Thymus (tissue), 11 donors: ENCODE results near the gene ANKRD28. TPM values are rescaled to one million over a fixed set of nuclear protein-coding genes. Genes with fewer than 3 reads are reported as not detected.

Source experiments
- DNase-seq, 9 donors: peaks; one replicate each; pipeline ENCODE4 v3.0.0-alpha.2; 2013; ENCODE audit warnings: low spot score in 9 of 9, low read depth in 6 of 9, missing footprints in 1 of 9
- H3K27ac ChIP-seq, 2 donors: one replicate each; pipeline ENCODE4 v1.5.1; 2013; ENCODE audit warnings: control low read depth in 1 of 2, low read depth in 1 of 2, low read length in 1 of 2, mild to moderate bottlenecking in 1 of 2, moderate library complexity in 1 of 2
- H3K27me3 ChIP-seq, 2 donors: one replicate each; pipeline ENCODE4 v1.5.1; 2013; ENCODE audit warnings: low read length in 1 of 2; ENCODE audit not compliant: control insufficient read depth in 2 of 2, insufficient read depth in 1 of 2
- H3K36me3 ChIP-seq, 2 donors: one replicate each; pipeline ENCODE4 v1.5.1; 2013; ENCODE audit warnings: low read length in 1 of 2, mild to moderate bottlenecking in 1 of 2, moderate library complexity in 1 of 2; ENCODE audit not compliant: control insufficient read depth in 2 of 2, insufficient read depth in 2 of 2
- H3K4me1 ChIP-seq, 2 donors: one replicate each; pipeline ENCODE4 v1.5.1; 2013; ENCODE audit warnings: low read length in 2 of 2; ENCODE audit not compliant: control insufficient read depth in 2 of 2, insufficient read depth in 2 of 2
- H3K4me3 ChIP-seq, 2 donors: one replicate each; pipeline ENCODE4 v1.5.1; 2013; ENCODE audit warnings: low read length in 2 of 2, control low read depth in 1 of 2, mild to moderate bottlenecking in 1 of 2
- H3K9me3 ChIP-seq, 2 donors: one replicate each; pipeline ENCODE4 v1.5.1; 2013; ENCODE audit warnings: low read length in 1 of 2, mild to moderate bottlenecking in 1 of 2; ENCODE audit not compliant: control insufficient read depth in 2 of 2, insufficient read depth in 1 of 2
- WGBS: extraction: QIAGEN DNeasy Blood & Tissue Kit; methylation state at CpG from one replicate; pipeline ENCODE4 v1.1.7; 2013; 5-methylcytosine and 5-hydroxymethylcytosine counted together
- polyA plus RNA-seq: library from polyadenylated mRNA; stranded (reverse); fragments of 200-250 nt; gene quantifications from one replicate; pipeline ENCODE4 v1.2.3, GENCODE V29; 2013
- total RNA-seq: library from RNA; stranded (reverse); fragments of 120-200 nt; gene quantifications from one replicate; pipeline ENCODE4 v1.2.4, GENCODE V29; 2013
- donor health status: healthy.

Gene ANKRD28
- total and polyA plus RNA-seq, 2 donors, result 26.5 to 27.1 TPM

DNA sequence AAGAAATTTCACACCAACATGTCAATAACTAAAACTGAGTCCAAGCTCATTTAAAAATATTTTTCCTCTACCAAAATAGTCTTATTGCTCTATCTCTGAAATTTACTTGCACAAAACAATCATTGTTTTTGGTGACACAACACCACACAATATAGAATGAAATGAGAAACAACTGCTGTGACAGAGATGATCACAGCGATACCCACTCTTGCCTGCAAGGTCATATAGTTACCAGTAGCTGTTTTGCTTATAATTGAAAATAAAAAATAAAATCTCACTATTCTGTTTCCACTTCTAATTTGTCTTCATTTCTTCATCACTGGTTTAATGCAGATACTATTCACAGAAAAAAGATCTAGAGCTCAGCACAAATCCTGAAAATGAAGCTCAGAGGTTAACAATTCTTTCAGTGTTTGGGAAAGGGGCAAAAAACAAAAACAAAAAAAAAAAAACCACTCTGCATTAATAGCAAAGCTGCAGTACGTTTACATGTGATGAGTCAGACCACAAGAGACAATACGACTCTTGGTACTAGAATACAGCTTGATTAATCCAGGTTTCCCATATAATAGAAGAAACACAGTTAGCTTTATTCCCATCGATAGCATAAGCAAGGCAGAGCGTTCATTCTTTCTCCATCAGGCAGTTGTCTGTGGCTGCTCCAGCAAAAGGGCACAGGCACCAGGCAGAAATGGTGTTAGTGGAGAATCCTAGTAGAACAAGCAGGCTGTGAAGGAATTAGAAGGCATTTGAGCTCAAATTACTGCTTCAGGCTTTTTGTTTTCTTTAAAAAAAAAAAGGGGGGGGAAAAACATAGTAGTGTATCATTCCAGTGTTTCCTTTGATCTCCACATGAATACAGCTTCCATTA is 773 bp downstream of the ANKRD28 start:
- Histone ChIP-seq H3K4me1 (peaks cover 7% of the 10 kb centered on the region in 2 donors), H3K27me3 (no peaks in the 10 kb centered on the region), H3K9me3 (no peaks in the 10 kb centered on the region), H3K4me3 (peak overlapping the region; percentile 35 to 36), H3K36me3 (no peaks in the 10 kb centered on the region), H3K27ac (peak overlapping the region; percentile 79 to 87)
- 3% methylated on average over 5 of the region's 5 CpGs for WGBS
- peak in 2 of 9 donors; percentile 9 to 45 for DNase-seq

DNA sequence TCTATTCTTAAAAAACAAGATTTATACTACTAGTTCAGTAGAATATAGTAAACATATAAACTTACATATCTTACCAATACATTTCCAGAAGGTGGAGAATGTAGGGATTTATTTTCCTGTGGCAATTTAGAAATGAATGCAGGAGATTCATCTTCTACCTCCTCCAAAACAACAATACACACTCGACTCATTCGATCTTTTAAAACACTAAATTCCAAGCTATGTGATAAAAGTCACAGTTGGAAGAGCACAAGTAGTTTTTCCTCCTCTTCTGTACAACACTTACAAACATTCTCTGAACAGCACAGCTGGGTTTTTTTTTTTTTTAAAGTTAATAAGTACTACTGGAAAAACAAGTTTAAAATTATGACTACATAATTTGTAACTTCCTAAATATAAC is 1.4 kb downstream of the ANKRD28 start:
- no peak for DNase-seq
- no peaks in the 10 kb centered on the region for H3K9me3 ChIP-seq
- H3K27me3 ChIP-seq, result no peaks in the 10 kb centered on the region
- H3K4me1 ChIP-seq, result peaks cover 7% of the 10 kb centered on the region in 2 donors
- H3K4me3 ChIP-seq, result peak overlapping the region; percentile 34 to 35
- H3K36me3 ChIP-seq, result no peaks in the 10 kb centered on the region
- 7% methylated on average over 2 of the region's 2 CpGs for WGBS
- H3K27ac ChIP-seq, result no peak overlapping the region

DNA sequence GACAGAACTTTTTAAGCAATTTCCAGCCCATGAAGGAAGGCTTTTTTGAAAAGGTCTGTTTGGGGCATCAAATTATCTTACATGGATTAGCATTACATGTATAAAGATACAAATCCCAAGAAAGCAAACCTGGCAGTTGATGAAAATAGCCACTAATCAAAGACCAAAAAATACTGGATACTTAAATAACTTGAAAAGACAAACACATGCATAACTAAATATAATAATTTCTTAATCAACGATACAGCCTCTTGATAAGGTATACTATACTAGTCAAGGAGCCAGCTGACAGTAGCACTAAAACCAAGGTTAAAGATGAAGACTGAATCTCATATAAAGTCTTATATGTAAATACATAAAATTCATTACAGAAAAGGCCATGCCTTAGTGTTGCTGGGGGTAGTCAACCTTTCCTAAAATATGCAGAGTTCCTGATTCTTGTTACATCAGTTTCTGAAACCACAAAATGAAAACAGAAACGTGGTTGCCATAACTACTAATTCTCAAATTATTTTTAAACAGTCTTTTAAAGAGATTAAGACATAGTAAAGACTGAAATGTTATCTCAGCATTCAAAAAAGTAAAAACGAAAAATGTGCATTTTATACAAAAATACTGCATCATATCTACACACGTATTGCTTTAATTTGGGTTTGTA is 2.0 kb downstream of the ANKRD28 start:
- 4% methylated on average over 4 of the region's 4 CpGs for WGBS
- Histone ChIP-seq H3K4me1 (peaks cover 7% of the 10 kb centered on the region in 2 donors), H3K27me3 (no peaks in the 10 kb centered on the region), H3K27ac (no peak overlapping the region), H3K36me3 (no peaks in the 10 kb centered on the region), H3K4me3 (peak overlapping the region; percentile 7 to 33), H3K9me3 (no peaks in the 10 kb centered on the region)
- DNase-seq, result no peak

DNA sequence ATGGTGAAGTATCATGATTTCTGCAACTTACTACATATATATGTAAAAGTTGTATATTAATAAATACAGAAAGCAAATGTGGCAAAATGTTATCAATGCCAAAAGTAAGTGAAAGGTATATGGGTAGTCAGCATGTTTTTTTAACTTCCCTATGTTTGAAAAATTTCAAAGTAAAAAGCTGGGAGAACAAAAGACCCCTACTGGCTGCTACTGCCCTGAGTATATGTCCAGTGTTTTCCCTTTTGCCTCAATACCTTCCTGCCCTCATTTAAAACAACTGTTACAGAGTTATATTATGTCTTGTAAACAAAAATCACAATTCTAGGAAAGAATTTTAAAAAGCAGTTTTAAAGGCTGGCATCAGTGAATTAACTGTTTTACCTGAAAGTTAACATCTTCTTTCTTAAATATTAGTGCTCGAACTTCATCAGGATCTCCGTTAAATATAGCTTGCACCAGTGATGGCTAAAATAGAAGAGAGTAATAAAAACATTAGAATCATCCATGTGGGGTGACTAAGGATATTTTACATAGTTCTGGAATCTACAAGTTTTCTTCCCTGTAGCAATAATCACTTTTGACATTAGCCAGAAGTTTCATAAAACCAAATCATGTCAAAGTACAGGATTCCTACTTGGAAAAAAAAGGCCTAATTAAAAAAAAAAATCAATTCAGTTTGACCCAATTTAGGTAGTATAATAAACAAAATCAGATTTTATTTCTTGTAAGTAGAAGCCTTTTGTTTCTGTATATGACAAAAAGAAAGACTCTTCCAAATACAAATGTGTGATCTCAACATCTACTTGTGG is 2.7 kb downstream of the ANKRD28 start:
- peak overlapping the region; percentile 7 to 33 for H3K4me3 ChIP-seq

DNA sequence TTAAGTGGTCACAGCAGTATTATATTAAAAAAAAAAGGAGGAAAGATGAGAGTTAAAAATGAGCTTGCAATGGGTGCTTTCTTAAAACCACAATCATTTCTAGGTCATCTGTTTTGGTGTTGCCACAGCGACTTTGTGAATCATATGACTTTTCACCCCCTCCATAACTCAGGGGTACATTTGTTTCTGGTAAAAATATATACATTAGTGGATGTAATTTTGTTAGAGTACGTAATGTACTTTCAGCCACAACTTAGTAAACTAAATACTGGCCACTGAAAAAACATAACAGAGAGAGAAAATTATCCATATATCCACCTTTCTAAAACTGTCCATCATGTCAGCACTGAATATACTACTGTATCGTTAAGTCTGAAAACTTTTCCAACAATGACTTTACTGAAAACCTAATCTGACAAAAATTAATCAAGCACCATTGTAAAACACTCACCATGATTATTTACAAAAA is 3.4 kb downstream of the ANKRD28 start:
- DNase-seq, result peak in 1 of 9 donors; percentile 52
- no peaks in the 10 kb centered on the region for H3K9me3 ChIP-seq
- peak overlapping the region in 1 of 2 donors; percentile 15 for H3K4me3 ChIP-seq
- peaks cover 2 to 7% of the 10 kb centered on the region in 2 donors for H3K4me1 ChIP-seq
- no peak overlapping the region for H3K27ac ChIP-seq
- 22% methylated on average over 3 of the region's 3 CpGs for WGBS
- no peaks in the 10 kb centered on the region for H3K27me3 ChIP-seq
- H3K36me3 ChIP-seq, result no peaks in the 10 kb centered on the region

More for the DNA sequence above, 2.7 kb downstream of the ANKRD28 start:
- H3K4me1 ChIP-seq, result peaks cover 7% of the 10 kb centered on the region in 2 donors
- H3K27me3 ChIP-seq, result no peaks in the 10 kb centered on the region
- no peaks in the 10 kb centered on the region for H3K36me3 ChIP-seq
- DNase-seq, result no peak
- no peaks in the 10 kb centered on the region for H3K9me3 ChIP-seq
- H3K27ac ChIP-seq, result no peak overlapping the region
- 18% methylated on average over 2 of the region's 2 CpGs for WGBS

DNA sequence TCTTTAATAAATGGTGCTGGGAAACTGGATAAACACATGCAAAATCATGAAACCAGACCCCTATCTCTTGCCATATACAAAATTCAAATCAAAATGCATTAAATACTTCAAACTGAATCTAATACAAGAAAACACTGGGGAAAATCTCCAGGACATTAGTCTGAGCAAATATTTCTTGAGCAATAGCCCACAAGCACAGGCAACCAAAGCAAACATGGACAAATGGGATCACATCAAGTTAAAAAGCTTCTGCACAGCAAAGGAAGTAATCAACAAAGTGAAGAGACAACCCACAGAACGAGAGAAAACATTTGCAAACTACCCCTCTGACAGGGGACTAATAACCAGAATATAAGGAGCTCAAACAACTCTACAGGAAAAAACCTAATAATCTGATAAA is 6.3 kb downstream of the ANKRD28 start:
- Histone ChIP-seq H3K27ac (no peak overlapping the region), H3K9me3 (no peaks in the 10 kb centered on the region), H3K4me3 (no peak overlapping the region), H3K27me3 (no peaks in the 10 kb centered on the region), H3K4me1 (no peaks in the 10 kb centered on the region), H3K36me3 (no peaks in the 10 kb centered on the region)
- no peak for DNase-seq
- 82% methylated on average over 1 of the region's 1 CpG for WGBS

DNA sequence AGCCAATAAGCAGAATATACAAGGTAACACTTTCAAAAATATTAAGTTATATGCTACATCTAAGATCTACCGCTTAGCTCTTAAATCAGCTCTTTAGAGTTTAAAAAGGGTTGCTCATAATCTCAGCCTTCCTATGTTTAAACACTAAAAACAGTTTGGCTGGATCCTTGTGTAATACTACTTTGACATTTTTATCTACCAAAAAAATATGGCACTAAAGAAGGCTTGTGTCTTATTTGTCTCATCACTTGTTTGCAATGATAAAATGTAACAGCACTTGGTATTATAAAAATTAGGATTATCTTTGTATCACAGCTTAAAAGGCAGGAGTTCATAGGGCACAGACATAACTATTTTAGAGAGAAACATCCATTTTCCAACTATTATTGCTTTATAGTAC is 9.8 kb downstream of the ANKRD28 start:
- no peak for DNase-seq
- no peaks in the 10 kb centered on the region for H3K4me1 ChIP-seq
- peaks cover 0 to 6% of the 10 kb centered on the region in 2 donors for H3K36me3 ChIP-seq
- no peak overlapping the region for H3K27ac ChIP-seq
- WGBS, result 98% methylated on average over 1 of the region's 1 CpG
- no peak overlapping the region for H3K4me3 ChIP-seq
- no peaks in the 10 kb centered on the region for H3K27me3 ChIP-seq
- H3K9me3 ChIP-seq, result no peaks in the 10 kb centered on the region

DNA sequence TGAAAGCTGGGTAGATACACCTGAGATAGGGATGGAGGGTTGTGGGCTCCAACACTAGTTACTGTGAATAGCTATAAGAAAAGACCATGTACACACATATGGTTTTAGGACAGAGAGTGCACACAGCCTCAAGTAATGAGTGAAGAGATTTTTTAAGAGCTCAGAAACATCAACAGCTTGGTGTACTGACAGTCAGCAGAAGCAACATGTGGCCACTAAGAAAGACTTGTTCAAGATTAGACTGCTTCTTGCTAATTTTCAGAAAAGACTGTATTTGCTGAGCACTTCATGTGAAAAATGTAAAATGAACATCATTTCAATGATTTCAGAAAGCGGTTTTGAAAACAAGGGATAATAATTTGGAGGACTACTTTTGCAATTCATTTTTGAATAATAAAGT is 10.3 kb downstream of the ANKRD28 start:
- Histone ChIP-seq H3K4me3 (no peak overlapping the region), H3K4me1 (no peaks in the 10 kb centered on the region), H3K9me3 (no peaks in the 10 kb centered on the region), H3K27ac (no peak overlapping the region), H3K36me3 (peaks cover 0 to 6% of the 10 kb centered on the region in 2 donors), H3K27me3 (no peaks in the 10 kb centered on the region)
- 98% methylated on average over 1 of the region's 1 CpG for WGBS
- DNase-seq, result no peak
